ENCODE results near the gene SNCB. TPM values are rescaled to one million over a fixed set of nuclear protein-coding genes. Genes with fewer than 3 reads are reported as not detected.

The SNCB gene
- total RNA-seq, 2 donors from 2014 or later, result not detected

- Mint-ChIP-seq H3K27me3 (peaks cover 62% of the 10 kb centered on the region), H3K4me1 (peaks cover 2% of the 10 kb centered on the region), H3K4me3 (no peak overlapping the region), H3K27ac (no peak overlapping the region), H3K36me3 (ENCODE audit: low read depth) (peaks cover 7% of the 10 kb centered on the region)
- no peak for ATAC-seq
- H3K9me3 ChIP-seq (ENCODE audit: control insufficient read depth, low read length, poor library complexity, severe bottlenecking), result no peaks in the 10 kb centered on the region
- DNase-seq, result no peak
Measured at GRCh38 chr5:176667637-176668036, 37.3 kb upstream of the SNCB start.

- Mint-ChIP-seq H3K4me3 (no peak overlapping the region), H3K4me1 (peaks cover 8% of the 10 kb centered on the region), H3K27ac (no peak overlapping the region), H3K36me3 (ENCODE audit: low read depth) (peaks cover 5% of the 10 kb centered on the region), H3K27me3 (peaks cover 44% of the 10 kb centered on the region)
- no peak for DNase-seq
- no peak for ATAC-seq
- H3K9me3 ChIP-seq (ENCODE audit: control insufficient read depth, low read length, poor library complexity, severe bottlenecking), result no peaks in the 10 kb centered on the region
Measured at GRCh38 chr5:176665517-176665916, 35.2 kb upstream of the SNCB start.

- Mint-ChIP-seq H3K27me3 (peaks cover 44% of the 10 kb centered on the region), H3K4me3 (no peak overlapping the region), H3K36me3 (ENCODE audit: low read depth) (peaks cover 5% of the 10 kb centered on the region), H3K4me1 (peaks cover 11% of the 10 kb centered on the region), H3K27ac (no peak overlapping the region)
- ATAC-seq (no peak), DNase-seq (no peak)
- H3K9me3 ChIP-seq (ENCODE audit: control insufficient read depth, low read length, poor library complexity, severe bottlenecking), result no peaks in the 10 kb centered on the region
Measured at GRCh38 chr5:176664886-176665285, 34.6 kb upstream of the SNCB start.

- peaks cover 40% of the 10 kb centered on the region for H3K27me3 Mint-ChIP-seq
- H3K4me3 Mint-ChIP-seq, result no peak overlapping the region
- peak overlapping the region; percentile 56 for H3K27ac Mint-ChIP-seq
- peaks cover 5% of the 10 kb centered on the region for H3K36me3 Mint-ChIP-seq (ENCODE audit: low read depth)
- H3K9me3 ChIP-seq (ENCODE audit: control insufficient read depth, low read length, poor library complexity, severe bottlenecking), result no peaks in the 10 kb centered on the region
- DNase-seq, result no peak
- peaks cover 14% of the 10 kb centered on the region for H3K4me1 Mint-ChIP-seq
- no peak for ATAC-seq
Measured at GRCh38 chr5:176664479-176664878, 34.1 kb upstream of the SNCB start.

GRCh38 chr5:176663566-176663965 lies 33.2 kb upstream of the SNCB start:
- H3K27ac Mint-ChIP-seq, result peak overlapping the region; percentile 56
- ATAC-seq, result no peak
- no peaks in the 10 kb centered on the region for H3K9me3 ChIP-seq (ENCODE audit: control insufficient read depth, low read length, poor library complexity, severe bottlenecking)

GRCh38 chr5:176662371-176663333 lies 32.3 kb upstream of the SNCB start:
- ATAC-seq (no peak), DNase-seq (no peak)
- Mint-ChIP-seq H3K27ac (no peak overlapping the region), H3K27me3 (peaks cover 23% of the 10 kb centered on the region), H3K4me3 (no peak overlapping the region), H3K4me1 (peaks cover 32% of the 10 kb centered on the region), H3K36me3 (ENCODE audit: low read depth) (peaks cover 5% of the 10 kb centered on the region)
- no peaks in the 10 kb centered on the region for H3K9me3 ChIP-seq (ENCODE audit: control insufficient read depth, low read length, poor library complexity, severe bottlenecking)

More at GRCh38 chr5:176663566-176663965, 33.2 kb upstream of the SNCB start:
- H3K4me3 Mint-ChIP-seq, result no peak overlapping the region
- H3K27me3 Mint-ChIP-seq, result peaks cover 30% of the 10 kb centered on the region
- no peak for DNase-seq
- H3K36me3 Mint-ChIP-seq (ENCODE audit: low read depth), result peaks cover 5% of the 10 kb centered on the region
- H3K4me1 Mint-ChIP-seq, result peaks cover 23% of the 10 kb centered on the region

- peaks cover 5% of the 10 kb centered on the region for H3K36me3 Mint-ChIP-seq (ENCODE audit: low read depth)
- H3K4me1 Mint-ChIP-seq, result peaks cover 33% of the 10 kb centered on the region
Measured at GRCh38 chr5:176661676-176662075, 31.3 kb upstream of the SNCB start.

GRCh38 chr5:176660860-176661641 lies 30.7 kb upstream of the SNCB start:
- H3K36me3 Mint-ChIP-seq (ENCODE audit: low read depth), result peaks cover 5% of the 10 kb centered on the region
- H3K27ac Mint-ChIP-seq, result no peak overlapping the region
- H3K4me3 Mint-ChIP-seq, result no peak overlapping the region
- H3K27me3 Mint-ChIP-seq, result peaks cover 17% of the 10 kb centered on the region
- DNase-seq, result peak; percentile 61 to 67 (median 66)
- H3K4me1 Mint-ChIP-seq, result peaks cover 33% of the 10 kb centered on the region
- ATAC-seq, result peak; percentile 79
- H3K9me3 ChIP-seq (ENCODE audit: control insufficient read depth, low read length, poor library complexity, severe bottlenecking), result no peaks in the 10 kb centered on the region

More at GRCh38 chr5:176661676-176662075, 31.3 kb upstream of the SNCB start:
- H3K9me3 ChIP-seq (ENCODE audit: control insufficient read depth, low read length, poor library complexity, severe bottlenecking), result no peaks in the 10 kb centered on the region
- no peak overlapping the region for H3K4me3 Mint-ChIP-seq
- H3K27ac Mint-ChIP-seq, result no peak overlapping the region
- no peak for ATAC-seq
- no peak for DNase-seq
- peaks cover 17% of the 10 kb centered on the region for H3K27me3 Mint-ChIP-seq

GRCh38 chr5:176660530-176660859 lies 30.2 kb upstream of the SNCB start:
- H3K4me1 Mint-ChIP-seq, result peaks cover 33% of the 10 kb centered on the region

GRCh38 chr5:176659860-176660461 lies 29.6 kb upstream of the SNCB start:
- no peaks in the 10 kb centered on the region for H3K9me3 ChIP-seq (ENCODE audit: control insufficient read depth, low read length, poor library complexity, severe bottlenecking)
- peaks cover 34% of the 10 kb centered on the region for H3K4me1 Mint-ChIP-seq
- no peak for ATAC-seq
- H3K27me3 Mint-ChIP-seq, result peaks cover 11% of the 10 kb centered on the region
- DNase-seq, result no peak
- peaks cover 2% of the 10 kb centered on the region for H3K36me3 Mint-ChIP-seq (ENCODE audit: low read depth)
- peak overlapping the region; percentile 47 for H3K4me3 Mint-ChIP-seq
- H3K27ac Mint-ChIP-seq, result peak overlapping the region; percentile 88

More at GRCh38 chr5:176660530-176660859, 30.2 kb upstream of the SNCB start:
- H3K36me3 Mint-ChIP-seq (ENCODE audit: low read depth), result peaks cover 4% of the 10 kb centered on the region
- H3K9me3 ChIP-seq (ENCODE audit: control insufficient read depth, low read length, poor library complexity, severe bottlenecking), result no peaks in the 10 kb centered on the region
- ATAC-seq, result peak; percentile 83
- H3K27ac Mint-ChIP-seq, result peak overlapping the region; percentile 88
- no peak for DNase-seq
- H3K4me3 Mint-ChIP-seq, result peak overlapping the region; percentile 47
- H3K27me3 Mint-ChIP-seq, result peaks cover 15% of the 10 kb centered on the region

GRCh38 chr5:176659512-176659839 lies 29.1 kb upstream of the SNCB start:
- Mint-ChIP-seq H3K36me3 (ENCODE audit: low read depth) (peaks cover 2% of the 10 kb centered on the region), H3K4me3 (peak overlapping the region; percentile 87), H3K4me1 (peaks cover 38% of the 10 kb centered on the region), H3K27me3 (peaks cover 10% of the 10 kb centered on the region), H3K27ac (peak overlapping the region; percentile 88)
- no peak for DNase-seq
- no peaks in the 10 kb centered on the region for H3K9me3 ChIP-seq (ENCODE audit: control insufficient read depth, low read length, poor library complexity, severe bottlenecking)
- ATAC-seq, result no peak

GRCh38 chr5:176658817-176659511 lies 28.6 kb upstream of the SNCB start:
- peaks cover 5% of the 10 kb centered on the region for H3K27me3 Mint-ChIP-seq
- ATAC-seq (no peak), DNase-seq (no peak)
- H3K4me1 Mint-ChIP-seq, result peaks cover 40% of the 10 kb centered on the region
- peak overlapping the region; percentile 87 for H3K4me3 Mint-ChIP-seq
- no peaks in the 10 kb centered on the region for H3K9me3 ChIP-seq (ENCODE audit: control insufficient read depth, low read length, poor library complexity, severe bottlenecking)
- peak overlapping the region; percentile 88 for H3K27ac Mint-ChIP-seq
- no peaks in the 10 kb centered on the region for H3K36me3 Mint-ChIP-seq (ENCODE audit: low read depth)

Data from T-helper 17 cell (primary cell).